ENCODE measurements around the gene CDH4. TPM values are rescaled to one million over a fixed set of nuclear protein-coding genes. Genes with fewer than 3 reads are reported as not detected.

The CDH4 gene
- total and polyA plus RNA-seq, 9 of the 15 experiments (the other 6 are each of a cell fraction or from before 2014, with no cell fraction given) = 0.04 TPM; not detected in 8

DNA sequence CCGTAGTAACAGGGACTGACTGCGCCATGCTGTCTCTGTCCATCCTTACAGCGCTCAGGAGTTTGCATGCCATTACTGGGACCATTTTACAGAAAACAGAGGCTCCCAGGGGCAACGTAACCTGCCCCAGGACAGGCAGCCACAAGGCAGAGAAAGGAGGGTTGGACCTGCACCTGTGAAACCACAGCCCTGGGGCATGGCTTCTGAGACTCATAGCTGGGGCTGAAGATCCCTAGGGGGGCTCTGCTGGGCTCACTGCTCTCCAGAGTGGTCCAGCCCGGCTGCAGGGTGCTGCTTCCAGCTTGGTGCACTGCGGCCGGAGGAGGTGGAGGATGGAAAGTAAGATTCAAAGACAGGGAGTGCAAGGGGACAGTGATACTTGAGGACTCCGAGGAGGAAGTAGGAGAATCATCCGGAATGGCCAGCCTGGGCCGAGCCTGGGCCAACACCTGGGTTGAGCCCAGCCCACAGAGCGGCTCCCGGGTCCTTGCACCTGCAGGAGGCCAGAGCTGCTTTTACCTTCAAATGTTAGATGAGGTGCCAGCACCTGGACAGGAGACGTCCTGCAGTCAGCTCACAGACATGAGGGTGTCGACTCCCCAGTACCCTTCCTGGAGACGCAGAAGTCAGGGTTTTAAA, 183.2 kb downstream of the CDH4 start:
- ATAC-seq = no peak
- Histone ChIP-seq H3K4me3 (no peak overlapping the region), H3K27me3 (ENCODE audit: control insufficient read depth in 2 of 2, insufficient read depth in 2 of 2, low read length in 2 of 2) (peaks cover 6 to 45% of the 10 kb centered on the region in 2 experiments; a peak in 2 of 5 replicates), H3K27ac (ENCODE audit: extremely low read depth, low read depth, low read length) (no peak overlapping the region), H3K79me2 (ENCODE audit: control insufficient read depth, insufficient read depth, low read length) (no peaks in the 10 kb centered on the region), H4K20me1 (replicated peaks; ENCODE audit: control insufficient read depth, insufficient read depth, low read length) (peaks cover 3% of the 10 kb centered on the region; the same call in 1 of the 2 replicates), H3K4me1 (replicated peaks in 1 of 2; ENCODE audit: control insufficient read depth in 2 of 2, insufficient read depth in 2 of 2, low read length in 2 of 2) (no peaks in the 10 kb centered on the region; a peak in 1 of 5 replicates), H3K9me1 (ENCODE audit: control insufficient read depth, insufficient read depth, low read length) (no peaks in the 10 kb centered on the region), H3K4me2 (ENCODE audit: insufficient read depth, low read length) (no peak overlapping the region), H3K9me3 (replicated peaks; ENCODE audit: control insufficient read depth, insufficient read depth, low read depth, low read length) (no peaks in the 10 kb centered on the region), H3K9ac (ENCODE audit: insufficient read depth in 1 of 2, low read depth in 2 of 2, low read length in 2 of 2) (no peak overlapping the region), H2AFZ (ENCODE audit: low read depth, low read length) (no peak overlapping the region), H3K36me3 (ENCODE audit: control insufficient read depth, insufficient read depth, low read length) (no peaks in the 10 kb centered on the region)
- TF ChIP-seq ZNF165 (CRISPR knock-in tag; IDR thresholded peaks at IDR 0.05; ENCODE audit: borderline replicate concordance) (no peak), NR2F6 (CRISPR knock-in tag; IDR thresholded peaks at IDR 0.05) (no peak), KDM2B (CRISPR knock-in tag; IDR thresholded peaks at IDR 0.05) (no peak), TEAD1 (CRISPR knock-in tag; IDR thresholded peaks at IDR 0.05) (no peak), ESRRB (CRISPR knock-in tag; IDR thresholded peaks at IDR 0.05; ENCODE audit: borderline replicate concordance) (no peak), ZNF224 (CRISPR knock-in tag; IDR thresholded peaks at IDR 0.05) (no peak), CC2D1A (IDR thresholded peaks at IDR 0.05) (no peak), ZNF444 (CRISPR knock-in tag; IDR thresholded peaks at IDR 0.05) (no peak)
- TF ChIP-seq, protein P1, sequence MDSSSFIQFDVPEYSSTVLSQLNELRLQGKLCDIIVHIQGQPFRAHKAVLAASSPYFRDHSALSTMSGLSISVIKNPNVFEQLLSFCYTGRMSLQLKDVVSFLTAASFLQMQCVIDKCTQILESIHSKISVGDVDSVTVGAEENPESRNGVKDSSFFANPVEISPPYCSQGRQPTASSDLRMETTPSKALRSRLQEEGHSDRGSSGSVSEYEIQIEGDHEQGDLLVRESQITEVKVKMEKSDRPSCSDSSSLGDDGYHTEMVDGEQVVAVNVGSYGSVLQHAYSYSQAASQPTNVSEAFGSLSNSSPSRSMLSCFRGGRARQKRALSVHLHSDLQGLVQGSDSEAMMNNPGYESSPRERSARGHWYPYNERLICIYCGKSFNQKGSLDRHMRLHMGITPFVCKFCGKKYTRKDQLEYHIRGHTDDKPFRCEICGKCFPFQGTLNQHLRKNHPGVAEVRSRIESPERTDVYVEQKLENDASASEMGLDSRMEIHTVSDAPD (CRISPR knock-in tag; IDR thresholded peaks at IDR 0.05) = no peak
- TF ChIP-seq, protein P2, sequence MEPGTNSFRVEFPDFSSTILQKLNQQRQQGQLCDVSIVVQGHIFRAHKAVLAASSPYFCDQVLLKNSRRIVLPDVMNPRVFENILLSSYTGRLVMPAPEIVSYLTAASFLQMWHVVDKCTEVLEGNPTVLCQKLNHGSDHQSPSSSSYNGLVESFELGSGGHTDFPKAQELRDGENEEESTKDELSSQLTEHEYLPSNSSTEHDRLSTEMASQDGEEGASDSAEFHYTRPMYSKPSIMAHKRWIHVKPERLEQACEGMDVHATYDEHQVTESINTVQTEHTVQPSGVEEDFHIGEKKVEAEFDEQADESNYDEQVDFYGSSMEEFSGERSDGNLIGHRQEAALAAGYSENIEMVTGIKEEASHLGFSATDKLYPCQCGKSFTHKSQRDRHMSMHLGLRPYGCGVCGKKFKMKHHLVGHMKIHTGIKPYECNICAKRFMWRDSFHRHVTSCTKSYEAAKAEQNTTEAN (CRISPR knock-in tag; IDR thresholded peaks at IDR 0.05) = no peak
- TF ChIP-seq, protein P3, sequence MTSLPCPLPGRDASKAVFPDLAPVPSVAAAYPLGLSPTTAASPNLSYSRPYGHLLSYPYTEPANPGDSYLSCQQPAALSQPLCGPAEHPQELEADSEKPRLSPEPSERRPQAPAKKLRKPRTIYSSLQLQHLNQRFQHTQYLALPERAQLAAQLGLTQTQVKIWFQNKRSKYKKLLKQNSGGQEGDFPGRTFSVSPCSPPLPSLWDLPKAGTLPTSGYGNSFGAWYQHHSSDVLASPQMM (CRISPR knock-in tag; IDR thresholded peaks at IDR 0.05) = no peak
- ChIA-PET CTCF (ENCODE audit: low intra/inter-chr PET ratio) (no interaction called here), POLR2A (no interaction called here)
- no peak for FAIRE-seq
- DNase-seq (ENCODE audit: extremely low read depth in 1 of 4, low spot score in 3 of 4) = no peak
- in situ Hi-C loops (cut with MboI) = no loop called here
- intact Hi-C loops (cut with micrococcal nuclease) = no loop called here
- no TSS peak for BruUV-seq (replicated peaks)
- WGBS (ENCODE audit: insufficient coverage, low coverage, missing lambda C conversion rate) = 0% methylated on average over 15 of the region's 15 CpGs
